HEK293 (cell line): ENCODE results near the gene NCOR2.

Experiments
- ELK4 ChIP-seq: IDR thresholded peaks from 2 replicates; pipeline ENCODE4 v1.6.1; 2011; ENCODE audit warnings: mild to moderate bottlenecking, low read depth, low read length, borderline replicate concordance
- HOXC10 ChIP-seq: sonication (generic); formaldehyde crosslinking; IDR thresholded peaks from 2 replicates; pipeline ENCODE4 v1.8.1; 2023; ENCODE audit warnings: mild to moderate bottlenecking, missing genetic modification reagents
- HOXD13 ChIP-seq: sonication (generic); formaldehyde crosslinking; IDR thresholded peaks from 2 replicates; pipeline ENCODE4 v1.8.0; 2022; ENCODE audit warnings: missing genetic modification reagents, borderline replicate concordance
- MZF1 ChIP-seq: fragments of 450-650 bp; formaldehyde crosslinking; IDR thresholded peaks from 2 replicates; pipeline ENCODE4 v1.5.1; 2017; ENCODE audit warnings: missing biosample characterization, missing genetic modification characterization, borderline replicate concordance
- PBX3 ChIP-seq: sonication (generic); formaldehyde crosslinking; IDR thresholded peaks from 2 replicates; pipeline ENCODE4 v1.8.1; 2022; ENCODE audit warnings: mild to moderate bottlenecking, moderate library complexity, missing genetic modification reagents
- PRDM1 ChIP-seq: fragments of 450-650 bp; formaldehyde crosslinking; IDR thresholded peaks from 2 replicates; pipeline ENCODE4; 2016; ENCODE audit warnings: missing biosample characterization, missing genetic modification characterization
- SCRT2 ChIP-seq: fragments of 450-650 bp; formaldehyde crosslinking; IDR thresholded peaks from 2 replicates; pipeline ENCODE4 v1.5.1; 2016; ENCODE audit warnings: missing biosample characterization, missing genetic modification characterization
- TSHZ1 ChIP-seq: fragments of 450-650 bp; formaldehyde crosslinking; IDR thresholded peaks from 2 replicates; pipeline ENCODE4 v1.5.1; 2016; ENCODE audit warnings: missing biosample characterization, missing genetic modification characterization, borderline replicate concordance
- ZBTB21 ChIP-seq: fragments of 450-650 bp; formaldehyde crosslinking; IDR thresholded peaks from 2 replicates; pipeline ENCODE4 v1.5.1; 2017; ENCODE audit warnings: missing biosample characterization, missing genetic modification characterization
- ZBTB48 ChIP-seq: fragments of 450-650 bp; formaldehyde crosslinking; IDR thresholded peaks from 2 replicates; pipeline ENCODE4 v1.5.1; 2016; ENCODE audit warnings: missing biosample characterization, missing genetic modification characterization
- ZBTB49 ChIP-seq: fragments of 450-650 bp; formaldehyde crosslinking; IDR thresholded peaks from 2 replicates; pipeline ENCODE4 v1.5.1; 2016; ENCODE audit warnings: missing biosample characterization, missing genetic modification characterization, low read depth
- ZFP41 ChIP-seq: fragments of 450-650 bp; formaldehyde crosslinking; IDR thresholded peaks from 2 replicates; pipeline ENCODE4 v1.5.1; 2016; ENCODE audit warnings: missing biosample characterization, missing genetic modification characterization, borderline replicate concordance
- ZNF112 ChIP-seq: fragments of 450-650 bp; formaldehyde crosslinking; IDR thresholded peaks from 2 replicates; pipeline ENCODE4 v1.5.0; 2017; ENCODE audit warnings: missing biosample characterization, missing genetic modification characterization
- ZNF133 ChIP-seq: fragments of 450-650 bp; formaldehyde crosslinking; IDR thresholded peaks from 2 replicates; pipeline ENCODE4 v1.5.1; 2016; ENCODE audit warnings: missing biosample characterization, missing genetic modification characterization
- ZNF155 ChIP-seq: fragments of 450-650 bp; formaldehyde crosslinking; IDR thresholded peaks from 2 replicates; pipeline ENCODE4 v1.5.1; 2016; ENCODE audit warnings: missing biosample characterization, missing genetic modification characterization
- ZNF175 ChIP-seq: fragments of 450-650 bp; formaldehyde crosslinking; IDR thresholded peaks from 2 replicates; pipeline ENCODE4 v1.5.1; 2016; ENCODE audit warnings: missing biosample characterization, missing genetic modification characterization
- ZNF211 ChIP-seq: fragments of 450-650 bp; formaldehyde crosslinking; IDR thresholded peaks from 2 replicates; pipeline ENCODE4 v1.5.1; 2016; ENCODE audit warnings: low read depth, missing biosample characterization, missing genetic modification characterization
- ZNF223 ChIP-seq: fragments of 450-650 bp; formaldehyde crosslinking; IDR thresholded peaks from 2 replicates; pipeline ENCODE4 v1.5.1; 2016; ENCODE audit warnings: missing biosample characterization, missing genetic modification characterization
- ZNF341 ChIP-seq: fragments of 450-650 bp; formaldehyde crosslinking; IDR thresholded peaks from 2 replicates; pipeline ENCODE4; 2016; ENCODE audit warnings: low read depth, missing biosample characterization, missing genetic modification characterization
- ZNF433 ChIP-seq: fragments of 450-650 bp; formaldehyde crosslinking; IDR thresholded peaks from 2 replicates; pipeline ENCODE4 v1.5.1; 2016; ENCODE audit warnings: missing biosample characterization, missing genetic modification characterization, low read depth
- ZNF544 ChIP-seq: fragments of 450-650 bp; formaldehyde crosslinking; IDR thresholded peaks from 2 replicates; pipeline ENCODE4 v1.5.0; 2017; ENCODE audit warnings: missing biosample characterization, missing genetic modification characterization
- ZNF555 ChIP-seq: fragments of 450-650 bp; formaldehyde crosslinking; conservative IDR thresholded peaks from 2 replicates; pipeline ENCODE4 v1.5.1; 2017; ENCODE audit warnings: missing biosample characterization, mild to moderate bottlenecking, missing genetic modification characterization, inconsistent platforms
- ZNF571 ChIP-seq: fragments of 450-650 bp; formaldehyde crosslinking; IDR thresholded peaks from 2 replicates; pipeline ENCODE4 v1.5.0; 2017; ENCODE audit warnings: missing biosample characterization, missing genetic modification characterization
- ZNF629 ChIP-seq: fragments of 450-650 bp; formaldehyde crosslinking; IDR thresholded peaks from 2 replicates; pipeline ENCODE4 v1.5.1; 2017; ENCODE audit warnings: missing biosample characterization, missing genetic modification characterization
- ZNF639 ChIP-seq: fragments of 450-650 bp; formaldehyde crosslinking; IDR thresholded peaks from 2 replicates; pipeline ENCODE4 v1.5.1; 2016; ENCODE audit warnings: missing biosample characterization, missing genetic modification characterization
- ZNF658 ChIP-seq: fragments of 450-650 bp; formaldehyde crosslinking; IDR thresholded peaks from 2 replicates; pipeline ENCODE4; 2016; ENCODE audit warnings: missing biosample characterization, missing genetic modification characterization
- ZNF677 ChIP-seq: fragments of 450-650 bp; IDR thresholded peaks from 2 replicates; pipeline ENCODE4 v1.5.0; 2018; ENCODE audit warnings: missing biosample characterization, mild to moderate bottlenecking, missing genetic modification characterization, moderate library complexity
- ZNF791 ChIP-seq: fragments of 450-650 bp; formaldehyde crosslinking; IDR thresholded peaks from 2 replicates; pipeline ENCODE4 v1.5.1; 2016; ENCODE audit warnings: missing biosample characterization, missing genetic modification characterization
- ZNF843 ChIP-seq: fragments of 450-650 bp; formaldehyde crosslinking; IDR thresholded peaks from 2 replicates; pipeline ENCODE4 v1.5.1; 2016; ENCODE audit warnings: missing biosample characterization, missing genetic modification characterization
- ZSCAN5A ChIP-seq: fragments of 450-650 bp; formaldehyde crosslinking; IDR thresholded peaks from 2 replicates; pipeline ENCODE4 v1.5.1; 2016; ENCODE audit warnings: missing biosample characterization, missing genetic modification characterization

Gene NCOR2

GRCh38 chr12:124527861-124528561, 39.4 kb downstream of the NCOR2 start (continued):
- peak; percentile 72 for TF ChIP-seq MZF1 (tag by site-specific recombination)
- TF ChIP-seq HOXD13 (CRISPR knock-in tag) = no peak
- TF ChIP-seq PBX3 (CRISPR knock-in tag) = no peak
- no peak for TF ChIP-seq ZNF133 (tag by site-specific recombination)
- TF ChIP-seq ZBTB21 (tag by site-specific recombination) = peak; percentile 82
- no peak for TF ChIP-seq ZNF571 (tag by site-specific recombination)
- TF ChIP-seq ZNF639 = peak; percentile 91
- TF ChIP-seq ZNF155 (tag by site-specific recombination) = no peak
- TF ChIP-seq ZNF112 (tag by site-specific recombination) = no peak
- peak; percentile 71 for TF ChIP-seq ZNF843
- no peak for TF ChIP-seq ZNF544
- TF ChIP-seq ZNF555 (tag by site-specific recombination) = no peak
- TF ChIP-seq ZNF433 (tag by site-specific recombination) = no peak
- TF ChIP-seq HOXC10 (CRISPR knock-in tag) = no peak
- no peak for TF ChIP-seq ZNF175 (tag by site-specific recombination)
- no peak for TF ChIP-seq ZFP41 (tag by site-specific recombination)
- TF ChIP-seq ZNF629 (tag by site-specific recombination) = peak; percentile 97
- no peak for TF ChIP-seq ZSCAN5A (tag by site-specific recombination)
- no peak for TF ChIP-seq ELK4
- no peak for TF ChIP-seq ZNF658 (tag by site-specific recombination)
- 0 out of 2 replicates have a peak, but pooled peaks have one; percentile 8 for TF ChIP-seq SCRT2 (tag by site-specific recombination)
- no peak for TF ChIP-seq ZNF677
- TF ChIP-seq TSHZ1 (tag by site-specific recombination) = peak; percentile 75; the same call in 1 of the 2 replicates
- no peak for TF ChIP-seq ZNF223
- peak; percentile 51 for TF ChIP-seq ZNF341
- TF ChIP-seq PRDM1 (tag by site-specific recombination) = no peak
- peak; percentile 87 for TF ChIP-seq ZBTB48
- no peak for TF ChIP-seq ZNF211 (tag by site-specific recombination)
- no peak for TF ChIP-seq ZBTB49
- TF ChIP-seq ZNF791 (tag by site-specific recombination) = no peak
